Mucosa of rectum (tissue), 2 donors: Measurements from ENCODE around the gene RBKS.

ENCODE experiments used
- H3K27ac ChIP-seq, 2 donors: one replicate each; pipeline ENCODE4 v1.7.0; 2013; ENCODE audit warnings: inconsistent platforms in 2 of 2, low read depth in 2 of 2, low read length in 2 of 2
- H3K27me3 ChIP-seq, 2 donors: one replicate each; pipeline ENCODE4 v1.7.0; 2013; ENCODE audit warnings: low read length in 2 of 2; ENCODE audit not compliant: control insufficient read depth in 2 of 2, insufficient read depth in 2 of 2
- H3K36me3 ChIP-seq, 2 donors: one replicate each; pipeline ENCODE4 v1.7.0; 2013; ENCODE audit warnings: low read length in 2 of 2; ENCODE audit not compliant: control insufficient read depth in 2 of 2, insufficient read depth in 2 of 2
- H3K4me1 ChIP-seq, 2 donors: one replicate each; pipeline ENCODE4 v1.7.0; 2013; ENCODE audit warnings: low read length in 2 of 2, mild to moderate bottlenecking in 1 of 2; ENCODE audit not compliant: control insufficient read depth in 2 of 2, insufficient read depth in 2 of 2
- H3K4me3 ChIP-seq, 2 donors: one replicate each; pipeline ENCODE4 v1.7.0; 2013; ENCODE audit warnings: low read length in 2 of 2
- H3K9ac ChIP-seq, 2 donors: one replicate each; pipeline ENCODE4 v1.7.0; 2013; ENCODE audit warnings: low read length in 2 of 2, low read depth in 1 of 2, mild to moderate bottlenecking in 1 of 2
- H3K9me3 ChIP-seq, 2 donors: one replicate each; pipeline ENCODE4 v1.7.0; 2013; ENCODE audit warnings: low read length in 2 of 2; ENCODE audit not compliant: control insufficient read depth in 2 of 2
- donor health status: healthy.
- donor health status: Normal muscosa, but diverticular disease.

Gene RBKS

GRCh38 chr2:27807476-27807875 lies 82.7 kb downstream of the RBKS start:
- Histone ChIP-seq H3K27ac (no peak overlapping the region), H3K4me1 (no peaks in the 10 kb centered on the region), H3K36me3 (no peaks in the 10 kb centered on the region), H3K9ac (no peak overlapping the region), H3K9me3 (no peaks in the 10 kb centered on the region), H3K4me3 (no peak overlapping the region), H3K27me3 (no peaks in the 10 kb centered on the region)

DNA sequence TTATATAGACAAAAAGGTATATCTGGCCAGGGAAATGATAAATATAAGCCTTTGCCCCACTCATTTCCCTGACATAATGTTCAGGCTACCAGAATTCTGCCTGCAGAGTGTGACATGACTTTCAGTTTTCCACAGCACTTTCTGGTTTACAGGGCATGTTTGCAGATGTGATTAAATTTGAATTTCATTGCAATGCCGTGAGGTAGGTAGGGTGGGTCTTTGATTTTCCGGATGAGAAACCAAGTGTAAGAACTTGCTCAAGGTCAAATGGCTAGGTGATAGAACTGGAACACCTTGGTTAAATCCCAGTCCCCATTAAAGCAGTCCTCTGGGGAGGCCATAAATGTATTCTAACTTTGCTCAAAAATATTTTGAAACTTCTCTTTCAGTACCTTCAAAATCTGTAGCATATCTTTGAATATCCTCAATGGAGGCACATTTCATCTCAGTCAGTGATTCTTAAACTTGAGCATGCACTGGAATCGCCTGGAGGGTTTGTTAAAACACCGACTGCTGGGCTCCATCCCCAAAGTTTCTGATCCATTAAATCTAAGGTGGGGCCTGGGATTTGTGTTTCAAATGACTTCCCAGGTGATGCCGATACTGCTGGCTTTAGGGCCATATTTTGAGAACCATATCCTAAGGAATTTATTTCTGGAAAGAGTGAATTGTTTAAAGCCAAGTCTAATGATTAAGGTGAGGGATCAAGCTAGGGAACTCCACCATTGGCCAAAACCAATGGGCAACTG lies 83.7 kb downstream of the RBKS start:
- Histone ChIP-seq H3K36me3 (no peaks in the 10 kb centered on the region), H3K9me3 (no peaks in the 10 kb centered on the region), H3K9ac (no peak overlapping the region), H3K27me3 (no peaks in the 10 kb centered on the region), H3K4me1 (no peaks in the 10 kb centered on the region), H3K4me3 (no peak overlapping the region), H3K27ac (no peak overlapping the region)

DNA sequence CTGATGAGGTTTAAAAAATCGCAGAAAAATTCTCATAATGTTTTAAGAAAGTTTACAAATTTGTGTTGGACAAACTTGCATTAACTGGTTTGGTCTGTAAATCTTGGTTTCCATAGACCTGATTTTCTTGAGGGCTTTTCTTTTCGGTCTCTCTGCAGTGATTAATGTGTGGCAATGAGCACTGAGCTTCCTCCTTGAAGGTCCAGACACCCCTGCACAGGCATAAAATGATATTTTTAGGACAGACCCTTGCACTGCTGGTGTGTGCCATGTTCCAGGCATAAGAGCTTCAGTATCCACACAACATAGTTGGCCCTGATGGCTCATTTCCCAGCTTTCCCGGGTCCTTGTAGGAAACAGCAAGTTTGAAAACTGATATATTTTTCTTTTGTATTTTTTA lies 85.0 kb downstream of the RBKS start:
- no peaks in the 10 kb centered on the region for H3K27me3 ChIP-seq
- H3K27ac ChIP-seq = no peak overlapping the region
- H3K4me1 ChIP-seq = no peaks in the 10 kb centered on the region
- no peaks in the 10 kb centered on the region for H3K9me3 ChIP-seq
- no peaks in the 10 kb centered on the region for H3K36me3 ChIP-seq
- no peak overlapping the region for H3K4me3 ChIP-seq
- H3K9ac ChIP-seq = no peak overlapping the region

DNA sequence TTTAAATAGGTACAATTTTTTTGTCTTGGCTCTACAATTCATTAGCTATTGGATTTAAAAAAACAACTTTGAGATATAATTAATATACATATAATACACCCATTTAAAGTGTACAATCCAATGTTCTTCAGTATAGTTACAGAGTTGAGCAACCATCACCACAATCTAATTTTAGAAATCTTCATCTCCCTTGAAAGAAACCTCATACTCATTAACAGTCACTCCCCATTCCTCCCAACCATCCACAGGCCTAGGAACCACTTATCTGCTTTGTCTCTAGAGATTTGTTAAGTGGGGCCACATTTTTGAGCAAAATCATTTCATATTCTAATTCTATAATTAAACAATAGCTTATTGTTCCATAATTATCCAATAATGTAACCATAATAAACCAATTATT lies 86.0 kb downstream of the RBKS start:
- no peak overlapping the region for H3K9ac ChIP-seq
- no peaks in the 10 kb centered on the region for H3K4me1 ChIP-seq
- H3K27ac ChIP-seq = no peak overlapping the region
- no peaks in the 10 kb centered on the region for H3K36me3 ChIP-seq
- H3K9me3 ChIP-seq = no peaks in the 10 kb centered on the region
- no peaks in the 10 kb centered on the region for H3K27me3 ChIP-seq
- H3K4me3 ChIP-seq = no peak overlapping the region

DNA sequence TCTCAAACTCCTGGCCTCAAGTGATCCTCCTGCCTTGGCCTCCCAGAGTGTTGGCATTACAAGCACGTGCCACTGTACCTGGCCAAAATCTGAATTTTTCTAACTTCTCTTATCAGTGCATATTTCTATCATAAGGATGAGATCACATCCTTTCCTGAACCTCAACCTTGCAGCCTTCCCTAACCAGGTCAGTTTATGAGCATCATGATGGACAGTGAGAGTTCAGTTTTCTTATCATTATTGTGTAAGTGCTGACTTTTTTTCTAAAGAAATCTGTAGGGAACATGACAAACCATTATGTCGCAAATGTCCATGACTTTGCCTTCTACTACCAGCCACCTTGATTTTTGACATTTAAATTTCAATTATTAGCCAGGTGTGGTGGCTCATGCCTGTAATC lies 87.1 kb downstream of the RBKS start:
- no peaks in the 10 kb centered on the region for H3K4me1 ChIP-seq

GRCh38 chr2:27802547-27802946 lies 87.6 kb downstream of the RBKS start:
- no peaks in the 10 kb centered on the region for H3K4me1 ChIP-seq
- H3K9me3 ChIP-seq = no peaks in the 10 kb centered on the region
- no peak overlapping the region for H3K9ac ChIP-seq
- no peak overlapping the region for H3K4me3 ChIP-seq
- no peaks in the 10 kb centered on the region for H3K27me3 ChIP-seq
- no peaks in the 10 kb centered on the region for H3K36me3 ChIP-seq
- H3K27ac ChIP-seq = no peak overlapping the region

More for the DNA sequence above, 87.1 kb downstream of the RBKS start:
- no peaks in the 10 kb centered on the region for H3K27me3 ChIP-seq
- no peak overlapping the region for H3K4me3 ChIP-seq
- H3K36me3 ChIP-seq = no peaks in the 10 kb centered on the region
- H3K9ac ChIP-seq = no peak overlapping the region
- no peaks in the 10 kb centered on the region for H3K9me3 ChIP-seq
- no peak overlapping the region for H3K27ac ChIP-seq

GRCh38 chr2:27800856-27801255 lies 89.3 kb downstream of the RBKS start:
- H3K27me3 ChIP-seq = no peaks in the 10 kb centered on the region
- H3K9me3 ChIP-seq = no peaks in the 10 kb centered on the region
- H3K4me1 ChIP-seq = no peaks in the 10 kb centered on the region
- no peak overlapping the region for H3K9ac ChIP-seq
- H3K36me3 ChIP-seq = no peaks in the 10 kb centered on the region
- no peak overlapping the region for H3K27ac ChIP-seq
- H3K4me3 ChIP-seq = no peak overlapping the region

DNA sequence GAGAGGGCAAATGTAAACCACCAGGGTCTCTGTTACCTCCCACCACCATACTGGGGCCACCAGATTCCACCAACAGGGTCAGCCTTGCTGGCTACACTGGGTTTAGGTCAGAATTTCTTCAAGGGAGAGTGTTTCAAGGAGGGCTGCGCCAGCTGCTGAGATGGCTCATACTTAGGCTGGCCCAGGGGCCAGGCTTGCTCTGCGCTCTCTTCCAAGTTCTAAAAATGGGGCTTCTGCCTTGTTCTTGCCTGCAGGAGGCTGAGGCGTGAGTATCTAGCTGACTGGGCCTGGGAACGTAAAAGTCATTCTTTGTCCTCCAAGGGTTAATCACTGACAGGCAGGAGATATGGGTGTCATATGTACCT lies 90.6 kb downstream of the RBKS start:
- no peak overlapping the region for H3K4me3 ChIP-seq
- no peaks in the 10 kb centered on the region for H3K9me3 ChIP-seq
- H3K9ac ChIP-seq = no peak overlapping the region
- H3K4me1 ChIP-seq = no peaks in the 10 kb centered on the region
- no peak overlapping the region for H3K27ac ChIP-seq
- H3K36me3 ChIP-seq = no peaks in the 10 kb centered on the region
- H3K27me3 ChIP-seq = no peaks in the 10 kb centered on the region

DNA sequence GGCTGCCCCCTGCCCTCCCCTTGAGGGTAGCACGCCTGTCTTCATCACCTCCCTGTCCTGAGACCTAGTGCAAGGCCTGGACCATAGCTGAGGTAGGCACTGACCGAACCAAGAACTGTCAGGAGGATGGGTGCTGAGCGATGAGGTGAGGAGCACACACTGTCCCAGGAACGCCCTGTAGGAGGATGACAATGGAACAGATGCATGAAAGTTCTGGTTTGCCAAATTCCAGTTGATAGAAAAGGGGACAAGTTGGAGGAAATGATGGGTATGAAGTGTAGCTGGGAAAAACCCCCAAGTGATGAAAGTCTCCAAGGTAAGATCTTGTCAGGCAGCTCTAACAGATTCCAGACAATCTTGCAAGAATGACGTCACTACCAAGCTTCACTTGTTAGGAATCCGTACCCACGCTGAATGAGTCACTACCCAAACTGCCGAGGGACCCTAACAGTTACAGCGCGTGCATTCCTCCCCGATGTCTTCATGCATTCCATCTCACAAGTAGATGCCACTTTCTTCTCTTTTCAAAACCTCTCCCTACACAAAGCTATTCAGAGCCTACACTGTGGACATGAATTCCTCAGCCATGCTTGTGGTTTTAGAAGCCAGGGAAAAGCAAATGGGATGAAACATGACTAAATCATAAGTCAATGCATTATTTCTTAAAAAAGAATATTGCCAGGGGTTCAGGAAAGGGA lies 91.1 kb downstream of the RBKS start:
- Histone ChIP-seq H3K4me1 (no peaks in the 10 kb centered on the region), H3K4me3 (no peak overlapping the region), H3K9ac (no peak overlapping the region), H3K27me3 (no peaks in the 10 kb centered on the region), H3K9me3 (no peaks in the 10 kb centered on the region), H3K27ac (peak overlapping the region in 1 of 2 donors; percentile 14), H3K36me3 (no peaks in the 10 kb centered on the region)

DNA sequence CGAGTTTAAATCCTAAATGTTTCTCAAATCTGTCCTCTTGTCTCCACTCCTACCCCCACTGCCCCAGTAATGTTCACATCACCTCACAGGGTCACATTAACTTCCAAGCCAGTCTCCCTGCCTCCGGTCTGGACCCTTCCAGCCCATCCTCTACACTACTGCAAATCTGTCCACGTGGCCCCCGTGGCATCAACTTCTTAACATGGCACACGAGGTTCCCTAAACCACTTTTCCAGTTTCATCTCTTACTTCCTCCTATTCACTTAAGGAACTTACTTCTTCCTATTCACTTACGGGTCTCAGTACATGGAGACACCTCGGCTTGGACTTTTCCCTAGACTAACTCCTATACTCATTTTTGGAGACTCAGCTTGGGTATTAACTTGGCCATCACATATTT lies 91.7 kb downstream of the RBKS start:
- H3K36me3 ChIP-seq = no peaks in the 10 kb centered on the region
- no peaks in the 10 kb centered on the region for H3K27me3 ChIP-seq

More for the DNA sequence above, 91.7 kb downstream of the RBKS start:
- H3K27ac ChIP-seq = no peak overlapping the region
- H3K9me3 ChIP-seq = no peaks in the 10 kb centered on the region
- no peaks in the 10 kb centered on the region for H3K4me1 ChIP-seq
- no peak overlapping the region for H3K4me3 ChIP-seq
- H3K9ac ChIP-seq = no peak overlapping the region
